ENCODE data around the gene MAN1B1.
A peak's percentile ranks its signal among the peaks of the same experiment; 100 is the strongest.

MAN1B1 gene

DNA sequence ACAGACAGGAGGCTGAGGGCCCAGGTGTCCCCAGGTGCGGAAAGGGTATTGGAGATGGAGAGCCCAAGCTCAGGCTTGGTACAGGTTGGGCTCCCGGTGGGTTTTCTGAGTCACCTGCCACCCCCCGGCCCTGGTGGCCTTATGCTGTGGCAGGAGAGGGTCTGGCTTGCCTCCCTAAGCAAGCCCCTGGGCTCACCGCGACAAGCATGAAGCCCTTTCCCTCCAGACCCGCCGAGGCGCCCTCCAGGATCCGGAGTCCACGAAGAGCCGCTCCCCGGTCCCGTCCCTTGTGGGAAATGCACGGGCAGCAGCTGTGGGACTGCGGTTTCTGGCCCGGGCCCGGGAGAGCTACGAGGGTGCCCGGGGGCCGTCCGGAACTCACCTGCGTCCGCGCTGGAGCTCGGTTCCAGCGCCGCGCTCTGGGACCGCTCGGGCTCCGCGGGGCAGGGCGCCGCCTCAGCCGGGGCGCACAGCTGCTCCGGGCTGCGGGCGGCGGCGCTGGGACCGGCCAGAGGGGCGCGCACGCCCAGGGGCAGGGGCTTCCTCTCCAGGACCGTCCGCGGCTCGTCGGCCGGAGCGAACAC, 17.2 kb upstream of the MAN1B1 start:
- DNase-seq, result no peak

GRCh38 chr9:137070201-137070905, 16.4 kb upstream of the MAN1B1 start, which contains the start of gene SAPCD2:
TSS of gene SAPCD2 (minus strand) at chr9:137070557. CDS start at chr9:137070460, 97 bp downstream.
- DNase-seq, result peak; percentile 90

- no peak for DNase-seq
Observed at GRCh38 chr9:137070906-137071275, 15.9 kb upstream of the MAN1B1 start.

DNA sequence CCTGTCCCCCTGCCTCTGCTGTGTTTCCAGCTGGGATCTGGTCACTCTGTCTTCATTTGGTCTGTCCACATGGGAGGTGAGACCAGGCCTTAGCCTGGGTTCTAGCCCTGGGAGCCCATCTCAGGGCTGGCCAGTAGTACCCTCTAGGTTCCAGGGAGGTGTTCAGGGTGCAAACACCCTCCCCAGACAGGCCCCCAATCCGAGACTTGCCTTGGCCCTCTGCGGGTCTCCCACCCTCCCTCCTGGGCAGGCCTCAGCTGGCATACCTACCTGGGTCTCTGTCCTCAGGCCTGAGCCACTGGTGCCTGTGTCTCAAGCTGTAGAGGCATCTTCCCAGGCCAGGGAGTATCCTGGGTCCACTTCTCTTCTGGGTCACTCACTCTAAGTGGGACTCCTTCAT, 15.5 kb upstream of the MAN1B1 start:
- DNase-seq, result no peak

DNA sequence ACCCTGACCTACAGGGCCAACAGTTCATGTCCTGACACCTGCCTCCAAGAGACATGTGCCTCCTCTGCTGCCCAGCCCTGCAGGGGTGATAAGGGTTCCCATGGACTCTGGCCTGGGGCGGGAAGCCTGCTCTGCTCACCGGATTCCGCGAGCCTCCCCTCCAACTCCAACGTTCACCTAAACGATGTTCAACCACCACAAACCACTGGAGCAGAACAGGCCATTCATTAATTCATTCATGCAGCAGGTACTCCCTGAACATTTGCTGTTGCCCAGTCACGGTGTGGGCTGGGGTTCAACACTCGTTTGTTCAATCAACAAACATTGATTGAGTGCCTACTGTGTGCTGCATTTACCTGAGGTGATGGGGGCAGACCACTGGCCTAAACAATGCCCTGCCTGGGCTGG, 12.8 kb upstream of the MAN1B1 start:
- no peak for DNase-seq

GRCh38 chr9:137074657-137075274, 12.0 kb upstream of the MAN1B1 start:
- DNase-seq, result no peak

- no peak for DNase-seq
Observed at GRCh38 chr9:137075275-137075775, 11.5 kb upstream of the MAN1B1 start.

DNA sequence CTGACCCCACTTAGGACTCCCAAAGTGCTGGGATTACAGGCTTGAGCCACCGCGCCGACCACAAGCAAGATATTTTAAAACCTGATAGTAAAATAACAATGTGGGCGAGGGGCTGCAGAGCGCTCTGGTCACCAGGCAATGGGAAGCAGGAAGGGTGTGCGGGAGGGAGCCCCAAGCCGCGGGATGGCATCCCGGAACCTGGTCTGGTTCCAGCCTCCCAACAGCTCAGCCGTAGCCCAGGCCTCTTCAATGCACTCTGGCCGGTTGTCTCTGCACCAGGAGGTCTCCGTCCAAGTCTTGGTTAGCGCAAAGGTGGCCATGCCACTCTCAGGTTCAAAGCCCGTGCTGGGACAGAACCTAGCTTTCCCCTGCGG, 10.2 kb upstream of the MAN1B1 start:
- DNase-seq, result no peak

- DNase-seq, result peak; percentile 56
Observed at GRCh38 chr9:137077010-137077747, 9.6 kb upstream of the MAN1B1 start, which contains the start of gene UAP1L1. TSS of gene UAP1L1 (plus strand) at chr9:137077517. CDS start at chr9:137077533, 16 bp downstream.

DNA sequence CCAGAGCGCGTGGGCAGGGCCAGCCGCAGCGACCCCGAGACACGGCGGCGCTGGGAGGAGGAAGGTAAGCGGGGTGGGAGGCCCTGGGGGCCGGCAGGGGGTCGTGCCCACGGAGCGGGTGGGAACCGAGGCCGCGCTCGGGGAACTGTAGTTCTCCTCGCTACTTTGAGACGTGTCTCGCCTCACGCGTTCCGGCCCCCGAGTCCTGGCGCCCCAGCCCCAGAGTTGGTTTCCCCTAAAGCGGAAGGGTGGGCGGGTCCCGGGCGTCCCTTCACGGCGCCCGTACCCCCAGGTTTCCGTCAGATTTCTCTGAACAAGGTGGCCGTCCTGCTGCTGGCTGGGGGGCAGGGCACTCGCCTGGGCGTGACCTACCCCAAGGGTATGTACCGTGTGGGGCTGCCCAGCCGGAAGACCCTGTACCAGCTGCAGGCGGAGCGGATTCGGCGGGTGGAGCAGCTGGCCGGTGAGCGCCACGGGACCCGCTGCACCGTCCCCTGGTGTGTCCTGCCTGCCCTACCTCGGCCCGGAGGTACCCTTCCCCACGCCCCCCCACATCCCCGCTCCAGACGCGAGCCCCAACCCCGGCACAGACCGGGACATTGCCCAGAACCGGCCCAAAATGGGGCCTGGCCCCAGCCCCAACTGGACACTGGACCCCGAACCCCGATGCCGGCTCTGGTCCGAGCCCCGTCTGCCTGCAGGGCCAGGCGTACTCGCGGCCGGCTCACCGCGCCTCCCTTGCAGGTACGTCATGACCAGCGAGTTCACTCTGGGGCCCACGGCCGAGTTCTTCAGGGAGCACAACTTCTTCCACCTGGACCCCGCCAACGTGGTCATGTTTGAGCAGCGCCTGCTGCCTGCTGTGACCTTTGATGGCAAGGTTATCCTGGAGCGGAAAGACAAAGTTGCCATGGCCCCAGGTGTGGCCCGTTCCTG, 8.8 kb upstream of the MAN1B1 start:
- peak; percentile 47 for DNase-seq

- no peak for DNase-seq
Observed at GRCh38 chr9:137078701-137079400, 7.9 kb upstream of the MAN1B1 start.

DNA sequence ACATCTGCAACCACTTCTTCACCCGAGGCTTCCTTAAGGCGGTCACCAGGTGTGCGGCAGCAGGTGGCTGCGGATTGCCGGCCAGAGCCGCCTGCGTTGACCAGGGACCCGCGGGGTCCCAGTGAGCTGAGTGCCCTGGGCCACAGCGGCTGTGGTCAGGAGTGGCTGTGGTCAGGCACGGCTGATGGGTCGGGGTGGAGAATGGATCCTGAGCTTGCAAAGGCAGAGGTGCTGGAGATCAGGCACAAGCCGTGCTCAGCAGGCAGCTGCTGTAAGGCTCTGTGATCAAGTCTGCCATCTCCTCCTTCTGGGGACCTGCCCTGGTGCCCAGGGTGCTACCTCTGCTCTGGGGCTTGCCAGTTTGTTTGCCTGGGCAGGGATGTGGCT, 7.4 kb upstream of the MAN1B1 start:
- DNase-seq, result no peak

DNA sequence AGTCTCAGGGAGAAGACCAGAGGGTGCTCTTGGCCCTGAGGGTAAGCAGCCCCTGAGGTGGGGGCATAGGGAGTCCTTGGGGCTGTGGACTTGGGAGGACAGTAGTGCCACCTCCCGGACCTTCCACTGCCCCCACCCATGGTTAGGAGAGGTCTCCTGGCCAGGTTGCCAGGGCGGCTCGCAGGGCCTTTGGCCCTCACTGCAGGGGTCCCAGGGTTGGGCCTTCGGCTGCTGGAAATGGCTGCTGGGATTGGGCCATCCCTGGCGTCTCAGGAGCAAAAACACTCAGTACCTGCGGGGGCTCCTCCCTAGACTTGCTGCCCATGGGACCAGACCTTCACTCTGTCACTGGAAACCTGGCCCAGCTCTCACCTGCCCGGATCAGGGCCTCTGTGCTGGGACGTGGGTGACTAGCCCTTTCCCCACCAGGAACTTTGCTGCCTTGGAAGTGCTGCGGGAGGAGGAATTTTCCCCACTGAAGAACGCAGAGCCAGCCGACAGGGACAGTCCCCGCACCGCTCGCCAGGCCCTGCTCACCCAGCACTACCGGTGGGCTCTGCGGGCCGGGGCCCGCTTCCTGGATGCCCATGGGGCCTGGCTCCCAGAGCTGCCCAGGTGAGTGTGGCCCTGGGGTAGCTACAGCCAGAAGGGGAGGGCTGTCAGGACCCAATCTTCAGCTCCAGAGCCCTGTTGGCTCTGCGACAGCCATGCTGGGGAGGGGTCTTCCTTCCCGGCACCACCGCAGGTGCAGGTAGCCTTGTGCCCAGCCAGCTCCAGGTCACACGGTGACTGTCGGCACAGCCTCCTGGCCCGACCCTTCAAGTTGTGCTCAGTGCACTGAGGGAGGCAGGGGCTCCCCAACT, 6.3 kb upstream of the MAN1B1 start:
- DNase-seq, result no peak

GRCh38 chr9:137082222-137082924, 4.4 kb upstream of the MAN1B1 start:
- no peak for DNase-seq

GRCh38 chr9:137082925-137083290, 3.9 kb upstream of the MAN1B1 start:
- no peak for DNase-seq

- DNase-seq, result peak; percentile 36
Observed at GRCh38 chr9:137083394-137084004, 3.3 kb upstream of the MAN1B1 start.

- no peak for DNase-seq
Observed at GRCh38 chr9:137084526-137084925, 2.3 kb upstream of the MAN1B1 start.

DNA sequence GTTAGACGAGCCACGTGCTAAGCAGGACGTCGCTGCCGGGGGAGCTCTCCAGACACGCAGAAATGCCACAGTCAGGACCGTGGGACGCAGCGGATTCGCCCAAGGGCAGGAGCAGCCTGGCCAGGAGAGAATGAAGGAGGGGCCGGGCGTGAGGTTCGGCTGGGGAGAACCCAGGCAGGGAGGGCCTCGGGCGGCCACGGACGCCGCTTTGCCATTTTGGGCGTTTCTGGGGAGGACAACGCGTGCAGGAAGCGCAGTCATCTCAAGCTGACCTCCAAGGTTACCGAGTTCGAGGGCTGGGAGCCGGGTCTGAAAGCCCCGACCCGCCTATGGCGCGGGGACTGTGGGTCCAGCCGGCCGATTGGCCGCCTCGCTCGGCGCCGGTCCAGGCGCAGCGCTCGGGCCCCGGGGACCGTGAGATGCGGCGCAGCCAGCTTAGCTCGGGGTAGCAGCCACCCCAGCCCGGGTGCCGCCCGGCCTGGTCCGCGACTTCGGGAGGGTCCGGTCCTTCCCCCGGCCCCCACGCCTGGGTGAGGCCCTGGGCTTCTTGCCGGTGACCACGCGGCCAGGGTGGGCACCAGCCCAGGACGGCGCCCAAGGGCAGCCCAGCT, 760 bp upstream of the MAN1B1 start:
- DNase-seq, result peak; percentile 43

DNA sequence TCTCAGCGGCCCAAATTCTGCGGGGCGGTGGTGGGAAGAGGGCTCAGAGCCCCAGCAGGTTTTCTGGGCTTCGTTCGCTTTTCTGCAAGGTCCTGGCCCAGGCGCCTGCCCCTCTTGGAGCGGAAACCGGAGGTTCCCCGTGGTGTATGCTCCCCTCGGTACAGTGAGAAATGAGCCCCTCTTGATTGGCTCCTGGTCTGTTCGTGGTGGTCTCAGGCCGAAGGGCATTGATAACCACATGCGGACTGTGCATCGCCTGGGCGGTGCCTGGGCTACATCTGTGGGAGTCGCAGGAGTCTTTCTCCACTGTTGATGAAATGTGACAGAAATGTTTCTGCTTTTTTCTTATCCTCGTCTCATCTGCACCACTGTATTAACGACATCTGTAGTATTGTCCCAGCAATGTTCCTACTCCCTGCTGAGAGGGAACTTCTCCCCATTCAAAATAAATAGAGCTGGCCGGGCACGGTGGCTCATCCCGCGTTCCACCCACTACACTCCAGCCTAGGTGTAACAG, 682 bp downstream of the MAN1B1 start:
- DNase-seq, result peak; percentile 24

All from activated CD4-positive, alpha-beta T cell treated with anti-CD3 and anti-CD28 coated beads, Interleukin-2, amount 50 U/mL, for 16 hours (primary cell).